ENCODE data around the gene CEP70. TPM values are rescaled to one million over a fixed set of nuclear protein-coding genes. Genes with fewer than 3 reads are reported as not detected.

CEP70 gene
- total and polyA plus RNA-seq, 2 experiments from 2014 or later = 7.6 to 7.8 TPM

- Histone ChIP-seq H3K79me2 (ENCODE audit: insufficient read depth) (no peaks in the 10 kb centered on the region), H4K20me1 (ENCODE audit: insufficient read depth) (no peaks in the 10 kb centered on the region), H3K27ac (no peak overlapping the region), H3K4me1 (ENCODE audit: insufficient read depth) (peaks cover 8% of the 10 kb centered on the region; the same call in 1 of the 2 replicates), H3K36me3 (ENCODE audit: low read depth) (no peaks in the 10 kb centered on the region), H3K9ac (no peak overlapping the region), H3K27me3 (replicated peaks; ENCODE audit: insufficient read depth) (no peaks in the 10 kb centered on the region), H3K9me2 (ENCODE audit: insufficient read depth) (no peaks in the 10 kb centered on the region), H3F3A (ENCODE audit: insufficient read depth) (no peaks in the 10 kb centered on the region), H3K4me2 (ENCODE audit: unreplicated experiment) (no peak overlapping the region), H3K4me3 (no peak overlapping the region), H2AFZ (no peak overlapping the region), H3K9me3 (ENCODE audit: low read depth) (no peaks in the 10 kb centered on the region)
- DNase-seq = no peak
- 90 to 93% methylated on average over 4 of the region's 4 CpGs for WGBS, 2 experiments (ENCODE audit: low coverage in 1 of 2, low lambda C conversion rate in 2 of 2, missing lambda C conversion rate in 2 of 2)
- in situ Hi-C loops (cut with MboI) = loop anchor here (25.0 kb wide), 1 partner anchor 450 kb away; no protein-coding TSS in a partner anchor
- no peak for TF ChIP-seq EZH2phosphoT487 (IDR thresholded peaks at IDR 0.05; ENCODE audit: insufficient read depth, low read depth)
- TF ChIP-seq EZH2 (IDR thresholded peaks at IDR 0.05; ENCODE audit: insufficient read depth, poor library complexity, severe bottlenecking) = no peak
Measured at GRCh38 chr3:138461896-138462295, 132.2 kb downstream of the CEP70 start.

DNA sequence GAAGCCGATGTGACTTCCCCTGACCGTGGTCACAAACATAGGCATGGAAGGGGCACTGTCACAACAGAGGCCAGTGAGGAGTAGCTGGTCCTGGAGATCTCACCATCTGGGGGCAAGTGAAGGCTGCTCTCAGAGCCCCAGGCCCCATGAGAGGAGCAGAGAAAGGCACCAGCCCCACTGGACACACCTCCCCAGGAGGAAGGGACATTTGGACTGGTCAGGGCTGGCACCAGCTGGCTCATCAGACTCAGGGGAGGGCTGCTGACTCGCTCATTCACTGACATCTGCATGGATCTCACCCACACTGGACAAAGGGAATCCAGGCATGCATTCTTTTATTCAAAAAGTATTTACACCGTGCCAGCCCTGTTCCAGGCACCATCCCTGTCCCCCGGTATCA is 132.8 kb downstream of the CEP70 start:
- H3K36me3 ChIP-seq (ENCODE audit: low read depth) = no peaks in the 10 kb centered on the region
- in situ Hi-C loops (cut with MboI) = loop anchor here (25.0 kb wide), 1 partner anchor 451 kb away; no protein-coding TSS in a partner anchor
- no peaks in the 10 kb centered on the region for H3F3A ChIP-seq (ENCODE audit: insufficient read depth)
- H3K9me2 ChIP-seq (ENCODE audit: insufficient read depth) = no peaks in the 10 kb centered on the region
- DNase-seq = peak; percentile 78
- TF ChIP-seq EZH2 (IDR thresholded peaks at IDR 0.05; ENCODE audit: insufficient read depth, poor library complexity, severe bottlenecking) = no peak
- H3K4me1 ChIP-seq (ENCODE audit: insufficient read depth) = peaks cover 8% of the 10 kb centered on the region; the same call in 1 of the 2 replicates
- H3K79me2 ChIP-seq (ENCODE audit: insufficient read depth) = no peaks in the 10 kb centered on the region
- no peaks in the 10 kb centered on the region for H3K27me3 ChIP-seq (replicated peaks; ENCODE audit: insufficient read depth)
- no peaks in the 10 kb centered on the region for H4K20me1 ChIP-seq (ENCODE audit: insufficient read depth)
- WGBS, 2 experiments (ENCODE audit: low coverage in 1 of 2, low lambda C conversion rate in 2 of 2, missing lambda C conversion rate in 2 of 2) = 45 to 64% methylated on average over 5 of the region's 5 CpGs
- H3K4me3 ChIP-seq = no peak overlapping the region
- H3K27ac ChIP-seq = no peak overlapping the region
- no peak overlapping the region for H2AFZ ChIP-seq
- H3K9me3 ChIP-seq (ENCODE audit: low read depth) = no peaks in the 10 kb centered on the region
- no peak overlapping the region for H3K4me2 ChIP-seq (ENCODE audit: unreplicated experiment)
- H3K9ac ChIP-seq = no peak overlapping the region

DNA sequence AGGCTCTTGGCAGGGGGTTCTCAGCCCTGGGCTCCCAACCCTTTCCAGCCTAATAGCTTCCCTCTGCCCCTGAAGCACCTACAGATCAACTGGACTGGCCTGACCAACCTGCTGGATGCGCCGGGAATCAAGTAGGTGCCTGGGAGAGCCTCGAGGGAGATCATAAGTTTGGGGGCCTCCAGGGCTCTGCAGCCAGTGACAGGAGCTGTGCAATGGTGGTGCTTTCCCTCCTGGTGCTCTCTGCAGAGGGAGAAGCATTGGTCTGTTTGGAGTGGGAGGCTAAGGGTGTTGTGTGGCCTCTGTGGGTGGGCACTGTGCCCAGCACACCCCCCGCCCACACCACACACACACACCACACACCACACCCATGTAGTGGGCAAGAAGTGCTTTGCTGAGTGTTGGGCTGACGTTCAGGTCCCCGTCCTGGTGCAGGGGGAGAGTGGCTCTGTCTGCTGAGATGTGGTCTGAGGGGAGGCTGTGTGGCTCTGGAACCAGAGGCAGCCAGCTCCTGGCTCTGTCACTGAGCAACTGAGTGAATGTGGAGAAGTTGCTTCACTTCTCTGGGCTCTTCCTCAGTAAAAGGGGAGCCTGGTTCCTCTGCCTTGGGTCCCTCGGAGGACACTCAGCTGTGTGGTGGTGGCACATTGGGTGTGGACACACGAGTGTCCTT is 133.4 kb downstream of the CEP70 start:
- Histone ChIP-seq H3F3A (ENCODE audit: insufficient read depth) (no peaks in the 10 kb centered on the region), H2AFZ (no peak overlapping the region), H3K27me3 (replicated peaks; ENCODE audit: insufficient read depth) (no peaks in the 10 kb centered on the region), H3K9me2 (ENCODE audit: insufficient read depth) (no peaks in the 10 kb centered on the region), H3K4me1 (ENCODE audit: insufficient read depth) (peaks cover 8% of the 10 kb centered on the region; the same call in 1 of the 2 replicates), H3K27ac (no peak overlapping the region), H3K9me3 (ENCODE audit: low read depth) (no peaks in the 10 kb centered on the region), H3K9ac (no peak overlapping the region), H3K36me3 (ENCODE audit: low read depth) (no peaks in the 10 kb centered on the region), H3K4me2 (ENCODE audit: unreplicated experiment) (no peak overlapping the region), H3K4me3 (no peak overlapping the region), H3K79me2 (ENCODE audit: insufficient read depth) (no peaks in the 10 kb centered on the region), H4K20me1 (ENCODE audit: insufficient read depth) (no peaks in the 10 kb centered on the region)
- in situ Hi-C loops (cut with MboI) = loop anchor here (25.0 kb wide), 1 partner anchor 452 kb away; no protein-coding TSS in a partner anchor
- WGBS, 2 experiments (ENCODE audit: low coverage in 1 of 2, low lambda C conversion rate in 2 of 2, missing lambda C conversion rate in 2 of 2) = 52 to 55% methylated on average over 8 of the region's 8 CpGs
- no peak for TF ChIP-seq EZH2 (IDR thresholded peaks at IDR 0.05; ENCODE audit: insufficient read depth, poor library complexity, severe bottlenecking)
- no peak for TF ChIP-seq EZH2phosphoT487 (IDR thresholded peaks at IDR 0.05; ENCODE audit: insufficient read depth, low read depth)
- no peak for DNase-seq

DNA sequence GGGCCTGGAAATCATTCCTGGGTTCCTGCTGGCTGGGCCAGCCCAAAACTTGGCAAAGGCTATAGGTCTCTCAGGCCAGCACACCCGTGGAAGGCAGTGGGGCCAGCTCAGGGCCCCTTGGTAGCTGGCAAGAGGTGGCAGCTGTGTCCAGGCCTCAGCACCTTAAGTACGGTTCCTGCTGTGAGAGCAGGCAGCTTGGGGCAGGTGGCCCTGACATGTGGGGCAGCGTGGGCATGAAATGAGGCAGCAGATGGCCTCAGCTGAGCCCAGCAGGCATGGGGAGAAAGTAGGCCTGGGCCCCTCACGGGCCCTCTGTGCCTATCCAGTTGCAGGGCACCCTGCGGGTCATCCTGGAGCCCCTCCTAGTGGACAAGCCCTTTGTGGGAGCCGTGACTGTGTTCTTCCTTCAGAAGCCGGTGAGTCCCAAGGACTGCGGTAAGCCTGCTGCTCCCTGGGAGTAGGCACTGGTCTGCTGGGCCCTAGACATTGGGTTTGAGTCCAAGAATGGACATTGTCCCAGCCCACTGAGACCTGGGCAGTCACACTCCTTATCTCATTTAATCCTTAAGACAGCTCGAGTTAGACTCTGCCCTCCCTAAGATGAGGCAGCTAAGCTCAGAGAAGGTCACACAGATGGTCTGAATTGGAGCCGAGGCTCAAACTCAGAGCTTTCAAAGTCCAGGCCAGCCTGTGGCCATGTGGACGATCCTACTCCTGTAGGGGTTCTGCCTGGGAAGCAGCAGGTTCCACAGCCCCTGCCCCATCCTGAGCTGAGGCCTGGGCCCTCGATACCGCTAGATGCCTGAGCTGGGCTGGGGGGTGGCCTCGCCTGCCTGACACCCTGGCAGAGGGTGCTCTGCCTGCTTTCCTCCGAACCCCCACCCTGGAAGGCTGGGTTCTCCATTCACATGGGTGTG is 134.2 kb downstream of the CEP70 start:
- Histone ChIP-seq H3K4me1 (ENCODE audit: insufficient read depth) (peaks cover 8% of the 10 kb centered on the region; the same call in 1 of the 2 replicates), H4K20me1 (ENCODE audit: insufficient read depth) (no peaks in the 10 kb centered on the region), H3K27me3 (replicated peaks; ENCODE audit: insufficient read depth) (no peaks in the 10 kb centered on the region), H3K4me2 (ENCODE audit: unreplicated experiment) (no peak overlapping the region), H3K79me2 (ENCODE audit: insufficient read depth) (no peaks in the 10 kb centered on the region), H3K9me3 (ENCODE audit: low read depth) (no peaks in the 10 kb centered on the region), H3K9ac (no peak overlapping the region), H3K9me2 (ENCODE audit: insufficient read depth) (no peaks in the 10 kb centered on the region), H3K4me3 (no peak overlapping the region), H3K36me3 (ENCODE audit: low read depth) (no peaks in the 10 kb centered on the region), H2AFZ (no peak overlapping the region), H3K27ac (no peak overlapping the region), H3F3A (ENCODE audit: insufficient read depth) (no peaks in the 10 kb centered on the region)
- TF ChIP-seq EZH2phosphoT487 (IDR thresholded peaks at IDR 0.05; ENCODE audit: insufficient read depth, low read depth) = no peak
- TF ChIP-seq EZH2 (IDR thresholded peaks at IDR 0.05; ENCODE audit: insufficient read depth, poor library complexity, severe bottlenecking) = no peak
- 77 to 79% methylated on average over 15 of the region's 15 CpGs for WGBS, 2 experiments (ENCODE audit: low coverage in 1 of 2, low lambda C conversion rate in 2 of 2, missing lambda C conversion rate in 2 of 2)
- DNase-seq = no peak
- in situ Hi-C loops (cut with MboI) = loop anchor here (25.0 kb wide), 1 partner anchor 452 kb away; no protein-coding TSS in a partner anchor

All from GM23248 (cell line).